GM13976 (cell line): Measurements from ENCODE around the gene KCNH1.

Experiments used
- DNase-seq: peaks from one replicate; pipeline ENCODE4 v3.0.0; 2012; ENCODE audit warnings: low spot score
- CTCF ChIP-seq: IDR thresholded peaks from 2 replicates; pipeline ENCODE4 v1.5.1; 2012; ENCODE audit warnings: borderline replicate concordance, mild to moderate bottlenecking; ENCODE audit not compliant: insufficient read depth; ENCODE audit errors: extremely low read depth, missing control alignments, control extremely low read depth
- in situ Hi-C: fragments of 300-500 bp; cut with MboI; formaldehyde crosslinking; loops from one replicate; pipeline ENCODE4 v1.12.0; 2022; ENCODE audit warnings: low sequenced_read_pairs, mixed read lengths, inconsistent platforms; ENCODE audit not compliant: unreplicated experiment

The KCNH1 gene

GRCh38 chr1:211035821-211036380 is 98.0 kb downstream of the KCNH1 start:
- no peak for TF ChIP-seq CTCF
- in situ Hi-C loops: no loop called here
- no peak for DNase-seq

- DNase-seq: no peak
- in situ Hi-C loops: no loop called here
- no peak for TF ChIP-seq CTCF
Observed at GRCh38 chr1:211033921-211034525, 99.9 kb downstream of the KCNH1 start.

GRCh38 chr1:211024901-211025300 is 109.0 kb downstream of the KCNH1 start:
- DNase-seq: no peak
- TF ChIP-seq CTCF: no peak
- in situ Hi-C loops: no loop called here

GRCh38 chr1:211019266-211019665 is 114.7 kb downstream of the KCNH1 start:
- TF ChIP-seq CTCF: no peak
- DNase-seq: no peak
- in situ Hi-C loops: no loop called here

GRCh38 chr1:211018690-211019089 is 115.3 kb downstream of the KCNH1 start:
- no peak for DNase-seq
- no peak for TF ChIP-seq CTCF
- in situ Hi-C loops: no loop called here

- no peak for TF ChIP-seq CTCF
- in situ Hi-C loops: no loop called here
Observed at GRCh38 chr1:211017075-211017718, 116.8 kb downstream of the KCNH1 start.

More at GRCh38 chr1:211017075-211017718, 116.8 kb downstream of the KCNH1 start:
- no peak for DNase-seq
